K562 (cell line): ENCODE results near the gene HRH1. TPM values are rescaled to one million over a fixed set of nuclear protein-coding genes. Genes with fewer than 3 reads are reported as not detected.

Experiments used
- ATAC-seq: fragments of 200-7000 bp; cut with Tn5 transposase; 3 replicates; pipeline ENCODE4 v1.9.1; 2020; ENCODE audit warnings: moderate library complexity
- BruUV-seq: library from RNA; stranded (reverse); fragments of 400-500 nt; replicated peaks from 2 replicates; lab custom pipeline; 2021; lab: Mats Ljungman, UMichigan
- CTCF ChIA-PET: fragments of 300-600 bp; formaldehyde crosslinking; extraction: SDS; loops from one replicate; lab custom pipeline; 2021; ENCODE audit warnings: low intra/inter-chr PET ratio; lab: Yijun Ruan, JAX
- POLR2A ChIA-PET: fragments of 300-600, 350-650 bp; sonication (Branson Sonifier 250); formaldehyde crosslinking; extraction: SDS; loops from one replicate; lab custom pipeline; 2021; ENCODE audit warnings: antibody characterized with exemption, inconsistent platforms; lab: Yijun Ruan, JAX
- DNase-seq, 4 experiments: peaks; one replicate each; pipeline versions ENCODE4 v3.0.0 to v3.0.0-alpha.2; 2011 to 2018; ENCODE audit warnings: low spot score in 3 of 4, mixed read lengths in 3 of 4; ENCODE audit errors: extremely low read depth in 1 of 4
- FAIRE-seq: peaks from 2 replicates; lab custom pipeline; 2011; peaks lifted over from hg19 to GRCh38; lab: Jason Lieb, UNC
- H2AFZ ChIP-seq: 2 replicates; pipeline ENCODE4 v1.6.0; 2011; ENCODE audit warnings: low read depth, low read length, control low read depth, inconsistent platforms
- H3K27ac ChIP-seq: fragments of 200-600 bp; 3 replicates; pipeline ENCODE4 v1.8.0; 2011; ENCODE audit warnings: low read depth, mild to moderate bottlenecking, control low read depth, inconsistent platforms, low read length, moderate library complexity, mixed read lengths; ENCODE audit errors: extremely low read depth
- H3K27me3 ChIP-seq, 2 experiments: fragments of 300-600 bp in 1 of 2; 2 replicates in 1 of 2; 3 replicates in 1 of 2; pipeline versions ENCODE4 v1.6.0 to v1.8.0; 2011; ENCODE audit warnings: inconsistent platforms in 2 of 2, low read length in 2 of 2, mild to moderate bottlenecking in 1 of 2, mixed read lengths in 1 of 2, moderate library complexity in 1 of 2; ENCODE audit not compliant: control insufficient read depth in 2 of 2, insufficient read depth in 2 of 2
- H3K36me3 ChIP-seq: fragments of 300-600 bp; 3 replicates; pipeline ENCODE4 v1.8.0; 2011; ENCODE audit warnings: mild to moderate bottlenecking, low read length, inconsistent platforms; ENCODE audit not compliant: control insufficient read depth, insufficient read depth
- H3K4me1 ChIP-seq, 2 experiments: fragments of 200-600 bp in 1 of 2; replicated peaks in 1 of 2; 2 replicates in 1 of 2; 3 replicates in 1 of 2; pipeline versions ENCODE4 v1.5.1 to v1.8.0; 2011; ENCODE audit warnings: inconsistent platforms in 2 of 2, low read length in 2 of 2, mild to moderate bottlenecking in 1 of 2, mixed read lengths in 1 of 2, moderate library complexity in 1 of 2; ENCODE audit not compliant: control insufficient read depth in 2 of 2, insufficient read depth in 2 of 2
- H3K4me2 ChIP-seq: 2 replicates; pipeline ENCODE4 v1.6.1; 2011; ENCODE audit warnings: low read length, control low read depth, inconsistent platforms, mixed read lengths; ENCODE audit not compliant: insufficient read depth
- H3K4me3 ChIP-seq: fragments of 200-600 bp; sonication (generic), shearing (Covaris generic); 2 replicates; pipeline ENCODE4 v1.5.1; 2016; ENCODE audit warnings: control low read depth, inconsistent platforms
- H3K79me2 ChIP-seq: fragments of 200-600 bp; 3 replicates; pipeline ENCODE4 v1.8.0; 2011; ENCODE audit warnings: low read length, inconsistent platforms; ENCODE audit not compliant: control insufficient read depth, insufficient read depth
- H3K9ac ChIP-seq, 2 experiments: 2 replicates each; pipeline versions ENCODE4 v1.6.0 to v1.6.1; 2011; ENCODE audit warnings: low read depth in 2 of 2, low read length in 2 of 2, control low read depth in 1 of 2, inconsistent platforms in 1 of 2, mild to moderate bottlenecking in 1 of 2, mixed read lengths in 1 of 2; ENCODE audit not compliant: insufficient read depth in 1 of 2
- H3K9me1 ChIP-seq: one replicate; pipeline ENCODE4 v1.6.0; 2011; ENCODE audit warnings: inconsistent platforms, mild to moderate bottlenecking, low read length, moderate library complexity; ENCODE audit not compliant: control insufficient read depth, insufficient read depth
- H3K9me3 ChIP-seq: replicated peaks from 2 replicates; pipeline ENCODE4 v1.5.1; 2011; ENCODE audit warnings: low read depth, low read length, inconsistent platforms; ENCODE audit not compliant: control insufficient read depth, insufficient read depth
- H4K20me1 ChIP-seq: replicated peaks from 2 replicates; pipeline ENCODE4 v1.6.1; 2011; ENCODE audit warnings: low read length, inconsistent platforms, mixed read lengths; ENCODE audit not compliant: control insufficient read depth, insufficient read depth
- ARNT ChIP-seq, 2 experiments: fragments of 450-650 bp; IDR thresholded peaks; 2 replicates each; pipeline ENCODE4 v1.6.1; 2016; ENCODE audit warnings: mild to moderate bottlenecking in 1 of 2
- HDAC6 ChIP-seq: IDR thresholded peaks from 2 replicates; pipeline ENCODE4 v1.6.1; 2012; ENCODE audit warnings: low read depth, mild to moderate bottlenecking, control low read depth, inconsistent platforms, low read length, moderate library complexity
- MED1 ChIP-seq: sonication (generic); formaldehyde crosslinking; IDR thresholded peaks from 2 replicates; pipeline ENCODE4 v1.8.1; 2023; ENCODE audit warnings: missing genetic modification reagents, borderline replicate concordance
- NFE2 ChIP-seq: IDR thresholded peaks from 2 replicates; pipeline ENCODE4 v1.6.1; 2014; ENCODE audit warnings: antibody characterized with exemption, low read depth
- PHF21A ChIP-seq: fragments of 450-650 bp; IDR thresholded peaks from 2 replicates; pipeline ENCODE4 v1.6.1; 2017; ENCODE audit warnings: low read depth, borderline replicate concordance
- SAP30 ChIP-seq: fragments of 200-600 bp; sonication (generic); IDR thresholded peaks from 2 replicates; pipeline ENCODE4 v1.6.1; 2012; ENCODE audit warnings: borderline replicate concordance, low read depth, mild to moderate bottlenecking, moderate library complexity, low read length, control low read depth, inconsistent platforms; ENCODE audit not compliant: insufficient read depth, poor library complexity, severe bottlenecking
- SMAD4 ChIP-seq: fragments of 250-450 bp; sonication (Bioruptor Pico); conservative IDR thresholded peaks from 2 replicates; pipeline ENCODE4 v1.8.0; 2021; ENCODE audit warnings: inconsistent platforms, mild to moderate bottlenecking, moderate library complexity
- ZNF24 ChIP-seq: fragments of 450-650 bp; IDR thresholded peaks from 2 replicates; pipeline ENCODE4 v1.6.1; 2016
- WGBS: fragments of 100-300 bp; shearing (Covaris generic); methylation state at CpG from one replicate; pipeline ENCODE4 v1.1.6; 2016; ENCODE audit warnings: low coverage, mixed read lengths; ENCODE audit not compliant: insufficient coverage; ENCODE audit errors: missing lambda C conversion rate; 5-methylcytosine and 5-hydroxymethylcytosine counted together
- in situ Hi-C: fragments of 300-500 bp; cut with MboI; formaldehyde crosslinking; loops from 4 replicates; pipeline ENCODE4 v1.15.0; 2018; ENCODE audit warnings: inconsistent platforms, mixed read lengths
- intact Hi-C: fragments of 100-400 bp; cut with micrococcal nuclease; formaldehyde crosslinking; loops from 2 replicates; pipeline ENCODE4 v1.14.2; 2022
- polyA plus RNA-seq, 8 experiments: library from polyadenylated mRNA; depleted of rRNA in 4 of 8; stranded (reverse) in 5 of 8; unstranded in 3 of 8; fragments of >200 nt; fragmentation: Nextera tagmentation in 2 of 8; fragmentation: Illumina TruSeq in 1 of 8; extraction: Ambion mirVana in 2 of 8; extraction: Trizol in 1 of 8; gene quantifications; 2 replicates each; pipeline versions ENCODE4 v1.2.1 to v1.2.3, GENCODE V29; 2011 to 2014; ENCODE audit warnings: inconsistent platforms in 1 of 8, missing spikeins in 1 of 8
- total RNA-seq, 7 experiments: library from RNA; depleted of rRNA in 6 of 7; stranded (reverse); fragments of >200 nt in 6 of 7; fragmentation: Illumina TruSeq in 2 of 7; extraction: Trizol in 2 of 7; gene quantifications; 2 replicates each; pipeline versions ENCODE4 v1.2.1 to v1.2.3, GENCODE V29; 2011 to 2021; ENCODE audit warnings: low replicate concordance in 1 of 7
- TF ChIP-seq, protein P1 (sequence below): fragments of 250-450 bp; sonication (Bioruptor Pico); IDR thresholded peaks from 2 replicates; pipeline ENCODE4 v1.5.0; 2021
- TF ChIP-seq, protein P2 (sequence below), 2 experiments: fragments of 450-650 bp; IDR thresholded peaks; 2 replicates each; pipeline ENCODE4 v1.6.1; 2016; ENCODE audit warnings: mild to moderate bottlenecking in 2 of 2, borderline replicate concordance in 1 of 2, low read depth in 1 of 2, moderate library complexity in 1 of 2
- TF ChIP-seq, protein P3 (sequence below): fragments of 200-400 bp; formaldehyde crosslinking; IDR thresholded peaks from 2 replicates; pipeline ENCODE4 v1.6.1; 2017; ENCODE audit warnings: mild to moderate bottlenecking, low read depth, low read length, moderate library complexity

HRH1 gene
- total and polyA plus RNA-seq, 9 of the 15 experiments (the other 6 are each of a cell fraction or from before 2014, with no cell fraction given), result 0.03 to 0.15 (median 0.06) TPM; not detected in 1

DNA sequence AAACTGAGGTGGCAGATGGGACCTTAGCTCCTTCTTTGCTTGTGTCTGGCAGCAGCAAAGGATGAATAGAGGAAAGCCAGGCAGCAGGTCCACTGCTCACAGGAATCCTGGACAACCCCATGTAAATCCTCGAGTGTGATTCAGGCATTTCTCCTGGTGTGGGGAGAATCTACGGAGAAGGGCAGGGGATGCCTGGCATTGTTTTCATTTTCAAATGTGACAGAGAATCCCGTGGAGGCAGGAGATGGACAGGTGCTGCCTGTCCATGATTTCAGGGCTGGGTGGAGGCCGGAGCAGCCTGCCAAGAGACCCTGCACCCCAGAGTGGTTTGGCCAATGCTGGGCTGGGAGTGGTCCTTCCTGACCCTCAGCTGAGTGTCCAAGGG is 1.7 kb downstream of the HRH1 start:
- ChIA-PET POLR2A (interaction anchor here (0.6 to 1.0 kb wide), 2 partner anchors 16 to 30 kb away, joined by 3 to 4 read pairs; no protein-coding TSS in a partner anchor), CTCF (interaction anchor here (1.2 kb wide), 1 partner anchor 496 kb away, joined by 9 read pairs; no protein-coding TSS in a partner anchor)
- peaks cover 17 to 39% of the 10 kb centered on the region in 2 experiments; a peak in 4 of 5 replicates for H3K27me3 ChIP-seq
- ATAC-seq (no peak), FAIRE-seq (no peak), DNase-seq (no peak)
- no peaks in the 10 kb centered on the region for H3K9me3 ChIP-seq
- in situ Hi-C loops (no loop called here), intact Hi-C loops (loop anchor here (5.0 kb wide), 2 partner anchors 51 to 496 kb away; no protein-coding TSS in a partner anchor)
- H4K20me1 ChIP-seq, result peaks cover 5% of the 10 kb centered on the region
- no TSS peak for BruUV-seq
- H3K79me2 ChIP-seq, result no peaks in the 10 kb centered on the region
- H3K9ac ChIP-seq, result no peak overlapping the region
- peaks cover 0 to 8% of the 10 kb centered on the region in 2 experiments; a peak in 1 of 5 replicates for H3K4me1 ChIP-seq
- H3K9me1 ChIP-seq, result no peaks in the 10 kb centered on the region
- H3K4me2 ChIP-seq, result no peak overlapping the region
- WGBS, result 5% methylated on average over 4 of the region's 4 CpGs
- no peaks in the 10 kb centered on the region for H3K36me3 ChIP-seq
- H3K4me3 ChIP-seq, result no peak overlapping the region
- H3K27ac ChIP-seq, result no peak overlapping the region
- no peak overlapping the region for H2AFZ ChIP-seq
- TF ChIP-seq NFE2 (no peak), SMAD4 (CRISPR knock-in tag) (no peak), ARNT (IDR thresholded peaks at IDR 0.05) (no peak), PHF21A (no peak), MED1 (CRISPR knock-in tag) (no peak), ZNF24 (no peak), HDAC6 (no peak), SAP30 (no peak)
- TF ChIP-seq, protein P1, sequence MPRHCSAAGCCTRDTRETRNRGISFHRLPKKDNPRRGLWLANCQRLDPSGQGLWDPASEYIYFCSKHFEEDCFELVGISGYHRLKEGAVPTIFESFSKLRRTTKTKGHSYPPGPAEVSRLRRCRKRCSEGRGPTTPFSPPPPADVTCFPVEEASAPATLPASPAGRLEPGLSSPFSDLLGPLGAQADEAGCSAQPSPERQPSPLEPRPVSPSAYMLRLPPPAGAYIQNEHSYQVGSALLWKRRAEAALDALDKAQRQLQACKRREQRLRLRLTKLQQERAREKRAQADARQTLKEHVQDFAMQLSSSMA (CRISPR knock-in tag), result no peak
- TF ChIP-seq, protein P2, sequence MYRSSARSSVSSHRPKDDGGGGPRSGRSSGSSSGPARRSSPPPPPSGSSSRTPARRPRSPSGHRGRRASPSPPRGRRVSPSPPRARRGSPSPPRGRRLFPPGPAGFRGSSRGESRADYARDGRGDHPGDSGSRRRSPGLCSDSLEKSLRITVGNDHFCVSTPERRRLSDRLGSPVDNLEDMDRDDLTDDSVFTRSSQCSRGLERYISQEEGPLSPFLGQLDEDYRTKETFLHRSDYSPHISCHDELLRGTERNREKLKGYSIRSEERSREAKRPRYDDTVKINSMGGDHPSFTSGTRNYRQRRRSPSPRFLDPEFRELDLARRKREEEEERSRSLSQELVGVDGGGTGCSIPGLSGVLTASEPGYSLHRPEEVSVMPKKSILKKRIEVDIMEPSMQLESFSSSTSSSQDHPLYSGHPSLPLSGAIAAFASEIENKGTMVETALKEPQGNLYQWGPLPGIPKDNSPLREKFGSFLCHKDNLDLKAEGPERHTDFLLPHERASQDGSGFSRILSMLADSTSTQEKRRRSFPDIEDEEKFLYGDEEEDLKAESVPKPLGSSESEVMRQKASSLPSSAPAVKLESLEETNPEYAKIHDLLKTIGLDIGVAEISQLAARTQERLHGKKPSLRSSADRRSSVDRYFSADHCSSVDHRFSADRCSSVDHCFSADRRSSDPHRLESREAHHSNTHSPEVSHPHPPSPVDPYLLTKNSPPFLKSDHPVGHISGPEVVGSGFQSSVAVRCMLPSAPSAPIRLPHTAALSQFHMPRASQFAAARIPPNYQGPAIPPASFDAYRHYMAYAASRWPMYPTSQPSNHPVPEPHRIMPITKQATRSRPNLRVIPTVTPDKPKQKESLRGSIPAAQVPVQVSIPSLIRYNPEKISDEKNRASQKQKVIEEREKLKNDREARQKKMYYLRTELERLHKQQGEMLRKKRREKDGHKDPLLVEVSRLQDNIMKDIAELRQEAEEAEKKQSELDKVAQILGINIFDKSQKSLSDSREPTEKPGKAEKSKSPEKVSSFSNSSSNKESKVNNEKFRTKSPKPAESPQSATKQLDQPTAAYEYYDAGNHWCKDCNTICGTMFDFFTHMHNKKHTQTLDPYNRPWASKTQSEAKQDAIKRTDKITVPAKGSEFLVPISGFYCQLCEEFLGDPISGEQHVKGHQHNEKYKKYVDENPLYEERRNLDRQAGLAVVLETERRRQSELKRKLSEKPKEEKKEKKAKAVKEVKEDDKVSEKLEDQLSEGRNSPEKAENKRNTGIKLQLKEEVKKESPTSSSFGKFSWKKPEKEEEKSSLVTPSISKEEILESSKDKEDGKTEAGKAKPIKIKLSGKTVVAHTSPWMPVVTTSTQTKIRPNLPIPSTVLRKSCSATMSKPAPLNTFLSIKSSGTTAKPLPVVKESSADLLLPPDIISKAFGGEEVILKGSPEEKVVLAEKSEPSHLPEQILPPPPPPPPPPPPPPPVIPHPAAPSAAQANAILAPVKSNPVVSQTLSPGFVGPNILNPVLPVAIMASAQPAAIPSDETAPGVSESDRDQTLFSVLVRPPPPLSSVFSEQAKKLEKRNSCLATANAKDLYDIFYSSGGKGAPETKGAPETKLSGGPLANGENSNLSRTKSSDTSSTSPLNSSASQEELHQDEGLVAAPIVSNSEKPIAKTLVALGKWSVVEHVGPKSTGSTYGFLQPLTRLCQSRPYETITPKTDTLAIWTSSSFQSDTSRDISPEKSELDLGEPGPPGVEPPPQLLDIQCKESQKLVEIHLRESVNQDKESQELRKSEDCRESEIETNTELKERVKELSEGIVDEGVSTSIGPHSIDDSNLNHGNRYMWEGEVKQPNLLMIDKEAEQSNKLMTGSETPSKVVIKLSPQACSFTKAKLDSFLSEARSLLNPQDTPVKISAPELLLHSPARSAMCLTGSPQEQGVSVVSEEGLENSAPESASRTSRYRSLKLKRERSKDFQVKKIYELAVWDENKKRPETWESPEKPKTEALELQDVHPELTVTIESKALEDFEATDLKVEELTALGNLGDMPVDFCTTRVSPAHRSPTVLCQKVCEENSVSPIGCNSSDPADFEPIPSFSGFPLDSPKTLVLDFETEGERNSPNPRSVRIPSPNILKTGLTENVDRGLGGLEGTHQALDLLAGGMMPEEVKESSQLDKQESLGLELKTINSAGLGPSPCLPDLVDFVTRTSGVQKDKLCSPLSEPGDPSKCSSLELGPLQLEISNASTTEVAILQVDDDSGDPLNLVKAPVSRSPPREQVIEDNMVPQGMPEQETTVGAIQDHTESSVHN (IDR thresholded peaks at IDR 0.05; ENCODE audit: borderline replicate concordance in 1 of 2, low read depth in 1 of 2), result no peak
- TF ChIP-seq, protein P3, sequence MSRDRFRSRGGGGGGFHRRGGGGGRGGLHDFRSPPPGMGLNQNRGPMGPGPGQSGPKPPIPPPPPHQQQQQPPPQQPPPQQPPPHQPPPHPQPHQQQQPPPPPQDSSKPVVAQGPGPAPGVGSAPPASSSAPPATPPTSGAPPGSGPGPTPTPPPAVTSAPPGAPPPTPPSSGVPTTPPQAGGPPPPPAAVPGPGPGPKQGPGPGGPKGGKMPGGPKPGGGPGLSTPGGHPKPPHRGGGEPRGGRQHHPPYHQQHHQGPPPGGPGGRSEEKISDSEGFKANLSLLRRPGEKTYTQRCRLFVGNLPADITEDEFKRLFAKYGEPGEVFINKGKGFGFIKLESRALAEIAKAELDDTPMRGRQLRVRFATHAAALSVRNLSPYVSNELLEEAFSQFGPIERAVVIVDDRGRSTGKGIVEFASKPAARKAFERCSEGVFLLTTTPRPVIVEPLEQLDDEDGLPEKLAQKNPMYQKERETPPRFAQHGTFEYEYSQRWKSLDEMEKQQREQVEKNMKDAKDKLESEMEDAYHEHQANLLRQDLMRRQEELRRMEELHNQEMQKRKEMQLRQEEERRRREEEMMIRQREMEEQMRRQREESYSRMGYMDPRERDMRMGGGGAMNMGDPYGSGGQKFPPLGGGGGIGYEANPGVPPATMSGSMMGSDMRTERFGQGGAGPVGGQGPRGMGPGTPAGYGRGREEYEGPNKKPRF, result no peak
